GM13977 (cell line): ENCODE data around the gene ACSBG1.

Experiments used
- DNase-seq: peaks from one replicate; pipeline ENCODE4 v3.0.0; 2012; ENCODE audit warnings: low spot score
- CTCF ChIP-seq: IDR thresholded peaks from 2 replicates; pipeline ENCODE4 v1.5.1; 2012; ENCODE audit warnings: mild to moderate bottlenecking, control low read depth; ENCODE audit not compliant: insufficient read depth; ENCODE audit errors: extremely low read depth, missing control alignments
- in situ Hi-C: fragments of 300-500 bp; cut with MboI; formaldehyde crosslinking; loops from one replicate; pipeline ENCODE4 v1.12.0; 2022; ENCODE audit warnings: low sequenced_read_pairs, low pct_unique_long_range_greater_than_20kb, mixed read lengths, inconsistent platforms; ENCODE audit not compliant: unreplicated experiment

ACSBG1 gene

GRCh38 chr15:78174401-78174800, 60.0 kb downstream of the ACSBG1 start:
- TF ChIP-seq CTCF, result no peak
- no peak for DNase-seq

GRCh38 chr15:78171864-78172472, 62.4 kb downstream of the ACSBG1 start:
- DNase-seq, result no peak
- TF ChIP-seq CTCF, result no peak
- in situ Hi-C loops, result no loop called here

More at GRCh38 chr15:78174401-78174800, 60.0 kb downstream of the ACSBG1 start:
- in situ Hi-C loops, result no loop called here

GRCh38 chr15:78170848-78171773, 63.3 kb downstream of the ACSBG1 start:
- no peak for TF ChIP-seq CTCF
- no peak for DNase-seq
- in situ Hi-C loops, result no loop called here

GRCh38 chr15:78168608-78169007, 65.8 kb downstream of the ACSBG1 start:
- no peak for DNase-seq

GRCh38 chr15:78167227-78167888, 67.0 kb downstream of the ACSBG1 start:
- no peak for TF ChIP-seq CTCF
- peak; percentile 56 for DNase-seq
- in situ Hi-C loops, result no loop called here

More at GRCh38 chr15:78168608-78169007, 65.8 kb downstream of the ACSBG1 start:
- in situ Hi-C loops, result no loop called here
- no peak for TF ChIP-seq CTCF

GRCh38 chr15:78164010-78164409, 70.4 kb downstream of the ACSBG1 start:
- in situ Hi-C loops, result no loop called here
- no peak for DNase-seq
- TF ChIP-seq CTCF, result no peak
